ENCODE results near the gene TK2.
A peak's percentile ranks its signal among the peaks of the same experiment; 100 is the strongest.

TK2 gene

DNA sequence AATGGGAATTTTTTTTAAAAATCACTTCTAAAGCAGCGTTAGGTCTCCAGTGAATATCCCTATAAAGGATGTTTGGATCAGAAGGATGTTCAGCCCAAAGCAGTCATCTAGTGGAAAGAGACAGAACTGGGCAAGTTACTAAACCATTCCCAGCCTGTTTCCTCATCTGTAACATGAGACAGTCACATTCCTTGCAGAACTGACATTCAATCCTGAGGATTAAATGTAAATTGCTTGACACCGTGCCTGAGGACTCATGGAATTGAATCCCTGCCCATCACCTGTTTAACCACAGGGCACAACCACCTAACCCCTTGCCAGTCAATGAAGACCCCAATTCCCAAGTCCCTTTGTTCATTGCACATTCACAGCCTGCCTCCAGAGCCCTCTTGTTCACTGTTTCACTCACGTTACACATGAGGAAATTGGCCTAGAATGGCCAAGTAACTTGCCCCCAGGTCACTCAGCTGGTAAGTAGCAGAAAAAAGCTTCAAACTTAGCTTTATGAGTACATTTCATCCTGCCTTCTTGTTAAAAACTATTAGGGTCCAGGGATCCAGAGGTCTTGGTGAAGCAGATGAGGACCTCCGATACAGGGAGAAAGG, 30.8 kb upstream of the TK2 start:
- in situ Hi-C loops (cut with MboI; ENCODE audit: low sequenced_read_pairs, unreplicated experiment), result loop anchor here (10.0 kb wide), 1 partner anchor 166 kb away; no protein-coding TSS in a partner anchor
- no peak for DNase-seq (ENCODE audit: low spot score)
- TF ChIP-seq, protein P1, sequence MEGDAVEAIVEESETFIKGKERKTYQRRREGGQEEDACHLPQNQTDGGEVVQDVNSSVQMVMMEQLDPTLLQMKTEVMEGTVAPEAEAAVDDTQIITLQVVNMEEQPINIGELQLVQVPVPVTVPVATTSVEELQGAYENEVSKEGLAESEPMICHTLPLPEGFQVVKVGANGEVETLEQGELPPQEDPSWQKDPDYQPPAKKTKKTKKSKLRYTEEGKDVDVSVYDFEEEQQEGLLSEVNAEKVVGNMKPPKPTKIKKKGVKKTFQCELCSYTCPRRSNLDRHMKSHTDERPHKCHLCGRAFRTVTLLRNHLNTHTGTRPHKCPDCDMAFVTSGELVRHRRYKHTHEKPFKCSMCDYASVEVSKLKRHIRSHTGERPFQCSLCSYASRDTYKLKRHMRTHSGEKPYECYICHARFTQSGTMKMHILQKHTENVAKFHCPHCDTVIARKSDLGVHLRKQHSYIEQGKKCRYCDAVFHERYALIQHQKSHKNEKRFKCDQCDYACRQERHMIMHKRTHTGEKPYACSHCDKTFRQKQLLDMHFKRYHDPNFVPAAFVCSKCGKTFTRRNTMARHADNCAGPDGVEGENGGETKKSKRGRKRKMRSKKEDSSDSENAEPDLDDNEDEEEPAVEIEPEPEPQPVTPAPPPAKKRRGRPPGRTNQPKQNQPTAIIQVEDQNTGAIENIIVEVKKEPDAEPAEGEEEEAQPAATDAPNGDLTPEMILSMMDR (IDR thresholded peaks at IDR 0.05; ENCODE audit: borderline replicate concordance, control extremely low read depth, extremely low read depth, insufficient read depth, missing control alignments), result no peak

DNA sequence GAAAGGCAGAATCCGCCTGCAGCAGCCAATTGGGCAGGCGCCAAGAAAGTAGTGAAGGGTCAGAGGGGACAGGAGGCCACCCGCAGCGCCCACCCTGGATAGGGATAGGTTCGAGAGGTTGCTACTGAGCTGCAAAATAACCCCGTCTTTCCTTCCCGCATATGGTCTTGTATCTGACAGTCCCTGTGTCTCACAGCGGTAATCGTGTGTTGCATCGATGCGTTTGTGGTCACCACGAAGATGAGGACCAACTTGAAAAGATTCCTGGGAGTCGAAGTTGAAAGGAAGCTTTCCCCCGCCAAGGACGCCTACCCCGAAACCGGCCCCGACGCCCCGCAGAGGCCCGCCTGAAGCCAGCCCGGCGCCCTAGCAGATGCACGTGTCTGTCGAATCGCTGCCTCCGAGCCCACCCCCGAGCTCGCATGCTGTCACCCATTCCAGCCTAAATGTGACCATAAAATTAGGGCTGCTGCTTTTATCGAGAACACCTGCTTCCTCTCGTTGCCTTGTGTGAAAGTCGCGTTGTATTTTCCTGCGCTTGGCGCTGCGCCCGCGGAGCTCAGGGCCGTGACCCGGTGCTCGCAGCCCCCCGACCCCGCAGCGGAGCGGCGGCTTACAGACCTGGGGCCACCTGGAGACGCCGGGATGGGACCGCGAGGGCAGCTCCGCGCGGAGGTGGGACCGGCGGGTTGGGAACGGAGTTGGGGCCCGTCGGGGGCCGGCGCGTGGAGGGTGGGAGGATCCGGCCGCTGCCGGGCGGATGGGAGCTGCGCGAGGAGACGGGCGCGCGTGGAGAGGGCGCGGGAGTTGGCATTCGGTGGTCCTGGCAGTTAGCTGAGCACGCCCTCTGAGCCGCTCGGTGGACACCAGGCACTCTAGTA, 29.0 kb upstream of the TK2 start, which contains the start of gene CMTM2:
TSS of gene CMTM2 (plus strand) at position 813 of the 881 bp plus-strand sequence. CDS start 145 bp downstream, outside the sequence.
- TF ChIP-seq, protein P1 (IDR thresholded peaks at IDR 0.05; ENCODE audit: borderline replicate concordance, control extremely low read depth, extremely low read depth, insufficient read depth, missing control alignments), result no peak
- DNase-seq (ENCODE audit: low spot score), result peak; percentile 49
- in situ Hi-C loops (cut with MboI; ENCODE audit: low sequenced_read_pairs, unreplicated experiment), result no loop called here

DNA sequence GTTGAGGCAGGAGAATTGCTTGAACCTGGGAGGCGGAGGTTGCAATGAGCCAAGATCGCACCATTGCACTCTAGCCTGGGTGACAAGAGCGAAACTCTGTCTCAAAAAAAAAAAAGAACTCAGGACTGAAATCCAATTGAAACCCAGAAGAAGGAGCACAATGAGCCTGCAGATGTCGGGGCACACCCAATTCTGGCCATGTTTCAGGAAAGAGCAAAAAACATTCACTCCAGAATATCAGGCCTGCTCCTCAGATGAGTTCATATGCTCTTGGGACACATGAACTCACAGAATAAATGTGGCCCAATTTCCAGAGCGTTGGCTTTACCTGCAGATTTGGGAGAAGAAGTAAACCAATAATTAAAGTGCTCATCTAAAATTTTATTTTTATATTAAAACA, 26.4 kb upstream of the TK2 start:
- TF ChIP-seq, protein P1 (IDR thresholded peaks at IDR 0.05; ENCODE audit: borderline replicate concordance, control extremely low read depth, extremely low read depth, insufficient read depth, missing control alignments), result no peak
- DNase-seq (ENCODE audit: low spot score), result no peak
- in situ Hi-C loops (cut with MboI; ENCODE audit: low sequenced_read_pairs, unreplicated experiment), result no loop called here

DNA sequence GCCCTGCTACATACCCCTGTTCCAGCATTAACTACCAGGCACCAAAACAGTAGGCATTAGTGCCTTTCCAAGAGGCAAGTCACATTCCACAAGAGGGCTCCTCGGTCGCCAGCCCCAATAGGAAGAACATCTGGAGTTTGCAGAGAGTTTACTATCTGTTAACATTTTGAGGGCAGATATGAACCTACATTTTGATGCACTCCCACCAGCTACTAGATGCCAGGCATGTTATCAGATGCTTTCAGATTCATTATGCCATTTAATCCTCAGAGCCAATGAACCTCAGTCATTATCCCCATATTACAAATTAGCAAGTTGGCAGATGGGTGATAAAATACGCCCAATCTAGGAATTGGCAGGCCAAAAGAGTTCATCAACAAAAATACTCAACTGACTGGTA, 25.1 kb upstream of the TK2 start:
- TF ChIP-seq, protein P1 (IDR thresholded peaks at IDR 0.05; ENCODE audit: borderline replicate concordance, control extremely low read depth, extremely low read depth, insufficient read depth, missing control alignments), result no peak
- in situ Hi-C loops (cut with MboI; ENCODE audit: low sequenced_read_pairs, unreplicated experiment), result no loop called here

DNA sequence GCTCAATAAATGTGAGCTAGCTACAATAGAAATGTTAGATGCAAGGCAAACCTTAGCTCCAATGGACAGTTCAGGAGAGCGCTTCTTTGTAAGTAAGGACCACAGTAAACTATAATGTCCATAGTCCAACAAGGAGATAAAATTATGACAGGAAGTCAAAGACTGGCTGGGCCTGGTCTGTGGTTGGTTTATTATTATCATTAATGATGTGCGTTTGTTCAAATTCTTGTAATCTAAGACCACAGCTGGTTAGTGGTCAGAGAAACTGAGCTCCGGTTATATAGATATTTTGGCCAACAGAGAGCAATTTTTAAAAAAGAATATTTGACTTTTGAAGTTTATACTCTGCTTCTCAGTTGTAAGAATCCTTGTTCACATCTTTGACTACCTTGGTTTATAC, 24.6 kb upstream of the TK2 start:
- DNase-seq (ENCODE audit: low spot score), result no peak
- in situ Hi-C loops (cut with MboI; ENCODE audit: low sequenced_read_pairs, unreplicated experiment), result no loop called here
- TF ChIP-seq, protein P1 (IDR thresholded peaks at IDR 0.05; ENCODE audit: borderline replicate concordance, control extremely low read depth, extremely low read depth, insufficient read depth, missing control alignments), result no peak

More for the DNA sequence above, 25.1 kb upstream of the TK2 start:
- DNase-seq (ENCODE audit: low spot score), result no peak

DNA sequence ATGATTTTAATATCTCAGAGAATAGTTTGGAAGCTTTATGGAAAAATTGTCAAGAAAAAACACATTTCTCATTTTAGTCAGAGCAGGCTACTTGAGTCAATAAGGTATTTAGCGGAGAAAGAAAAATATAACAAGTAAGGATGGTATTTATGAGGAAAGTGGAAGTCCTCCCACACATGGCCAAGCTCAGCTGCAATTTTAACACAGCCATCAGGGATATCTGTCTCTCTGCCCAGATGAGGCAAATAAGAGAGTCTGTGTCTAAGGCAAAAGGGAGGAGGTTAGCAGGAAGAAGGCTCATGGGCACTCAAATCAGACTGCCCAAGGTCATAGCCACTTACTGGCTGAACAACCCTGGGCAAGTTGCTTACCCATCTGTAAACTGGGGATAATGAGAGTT, 24.2 kb upstream of the TK2 start:
- no peak for DNase-seq (ENCODE audit: low spot score)
- in situ Hi-C loops (cut with MboI; ENCODE audit: low sequenced_read_pairs, unreplicated experiment), result no loop called here
- TF ChIP-seq, protein P1 (IDR thresholded peaks at IDR 0.05; ENCODE audit: borderline replicate concordance, control extremely low read depth, extremely low read depth, insufficient read depth, missing control alignments), result no peak
